ENCODE measurements around the gene TSPAN5. TPM values are rescaled to one million over a fixed set of nuclear protein-coding genes. Genes with fewer than 3 reads are reported as not detected.

Gene TSPAN5
- total and polyA plus RNA-seq, 2 of the 4 experiments (the other 2 are of a cell fraction) = 64.8 to 79.6 TPM

DNA sequence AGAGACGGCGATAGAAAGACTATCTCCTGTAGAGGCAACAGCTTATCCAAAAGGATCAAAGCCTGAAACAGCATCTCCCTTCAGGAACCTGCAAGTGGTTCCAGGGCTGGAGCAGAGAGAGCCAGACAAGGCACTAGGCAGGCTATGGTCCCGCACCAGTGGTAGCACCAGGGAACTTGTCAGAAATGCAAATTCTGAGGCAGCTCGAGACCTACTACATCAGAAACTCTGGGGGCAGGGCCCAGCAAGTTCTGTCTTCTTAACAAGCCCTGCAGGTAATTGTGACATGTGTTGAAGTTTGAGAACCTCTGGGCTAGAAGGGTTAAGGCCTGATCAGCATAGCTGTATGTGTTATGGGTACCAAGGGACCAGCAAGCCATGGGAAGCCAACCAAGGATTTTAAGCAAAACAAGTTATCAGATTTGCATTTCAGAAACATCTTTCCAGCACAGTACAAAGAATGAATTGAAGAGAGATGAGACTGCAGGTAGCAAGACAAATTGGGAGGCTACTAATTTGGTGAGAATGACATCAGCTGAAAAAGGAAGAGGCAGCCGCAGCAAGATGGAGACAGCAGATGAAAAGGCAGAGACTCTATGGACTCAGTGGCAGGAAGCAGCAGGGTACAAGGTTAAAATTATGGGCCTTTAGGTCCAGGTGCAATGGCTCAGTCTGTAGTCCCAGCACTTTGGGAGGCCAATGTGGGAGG lies 139.7 kb downstream of the TSPAN5 start:
- ChIA-PET CTCF (interaction anchor here (0.6 to 1.3 kb wide), 2 partner anchors 51 to 542 kb away, joined by 3 read pairs; no protein-coding TSS in a partner anchor), POLR2A (ENCODE audit: unreplicated experiment) (no interaction called here)
- WGBS, 2 experiments (ENCODE audit: extremely low coverage in 2 of 2, insufficient read length in 1 of 2) = 58% methylated on average over 2 of the region's 5 CpGs; no CpG with 5 or more reads in 1 of the 2 experiments

More for the DNA sequence above, 139.7 kb downstream of the TSPAN5 start:
- Histone ChIP-seq H3K56ac (ENCODE audit: extremely low read depth, insufficient read depth, low read length) (no peak overlapping the region), H3K4me3 (ENCODE audit: insufficient read depth, low read depth, low read length) (no peak overlapping the region), H4K8ac (ENCODE audit: low read depth in 2 of 2, low read length in 2 of 2) (peak overlapping the region in 1 of 2 experiments; percentile 26; a peak in 1 of 4 replicates), H3K4ac (ENCODE audit: low read depth, low read length) (peak overlapping the region; percentile 70), H2BK120ac (ENCODE audit: low read depth, low read length) (peak overlapping the region; percentile 59), H4K20me1 (ENCODE audit: insufficient read depth, low read length) (peaks cover 10% of the 10 kb centered on the region; the same call in 1 of the 2 replicates), H3K9me3 (ENCODE audit: control insufficient read depth, insufficient read depth, low read length) (no peaks in the 10 kb centered on the region), H4K5ac (ENCODE audit: low read depth, low read length) (peak overlapping the region; percentile 30; the same call in 1 of the 2 replicates), H2AK9ac (replicated peaks; ENCODE audit: low read depth, low read length, poor library complexity) (peak overlapping the region; percentile 75), H2BK15ac (ENCODE audit: low read depth, low read length) (peak overlapping the region; percentile 64; the same call in 2 of the 3 replicates), H3K36me3 (ENCODE audit: control insufficient read depth, insufficient read depth, low read length) (no peaks in the 10 kb centered on the region), H4K91ac (ENCODE audit: insufficient read depth, low read depth, low read length) (peak overlapping the region; percentile 46), H2AK5ac (ENCODE audit: low read depth, low read length) (peak overlapping the region; percentile 73; the same call in 1 of the 2 replicates), H3K23ac (ENCODE audit: low read depth, low read length) (no peak overlapping the region), H3K79me1 (ENCODE audit: low read depth in 1 of 2, low read length in 2 of 2) (peaks cover 50 to 75% of the 10 kb centered on the region in 2 experiments), H3K14ac (replicated peaks; ENCODE audit: low read depth, low read length) (peak overlapping the region; percentile 6), H3K4me2 (ENCODE audit: low read depth, low read length) (no peak overlapping the region; the same call in 1 of the 2 replicates), H3K27ac (ENCODE audit: insufficient read depth, low read length) (peak overlapping the region; percentile 68; the same call in 1 of the 2 replicates), H3K4me1 (ENCODE audit: control insufficient read depth, insufficient read depth, low read length) (peaks cover 46% of the 10 kb centered on the region), H2BK5ac (ENCODE audit: low read depth, low read length, poor library complexity, severe bottlenecking) (peak overlapping the region; percentile 47), H3K9ac (ENCODE audit: low read depth, low read length) (no peak overlapping the region), H3K18ac (ENCODE audit: low read depth, low read length) (peak overlapping the region; percentile 54), H2AFZ (replicated peaks; ENCODE audit: low read length, poor library complexity) (no peak overlapping the region), H2BK20ac (ENCODE audit: low read depth, low read length) (peak overlapping the region; percentile 12), H3K27me3 (ENCODE audit: control insufficient read depth, insufficient read depth, low read length) (no peaks in the 10 kb centered on the region), H3K9me1 (ENCODE audit: insufficient read depth, low read length) (peaks cover 39% of the 10 kb centered on the region)
- in situ Hi-C loops (cut with MboI; ENCODE audit: low sequenced_read_pairs) = no loop called here
- intact Hi-C loops (cut with micrococcal nuclease) = loop anchor here (5.0 kb wide), 1 partner anchor 139 kb away; the partner anchor contains the start of gene TSPAN5
- TF ChIP-seq POLR2A (IDR thresholded peaks at IDR 0.05; ENCODE audit: low read depth, low read length) (no peak), BHLHE40 (IDR thresholded peaks at IDR 0.05; ENCODE audit: low read depth, low read length) (no peak), CHD1 (IDR thresholded peaks at IDR 0.05; ENCODE audit: low read depth, low read length) (no peak), MXI1 (IDR thresholded peaks at IDR 0.05; ENCODE audit: borderline replicate concordance, low read depth, low read length) (no peak)
- TF ChIP-seq, protein P1, sequence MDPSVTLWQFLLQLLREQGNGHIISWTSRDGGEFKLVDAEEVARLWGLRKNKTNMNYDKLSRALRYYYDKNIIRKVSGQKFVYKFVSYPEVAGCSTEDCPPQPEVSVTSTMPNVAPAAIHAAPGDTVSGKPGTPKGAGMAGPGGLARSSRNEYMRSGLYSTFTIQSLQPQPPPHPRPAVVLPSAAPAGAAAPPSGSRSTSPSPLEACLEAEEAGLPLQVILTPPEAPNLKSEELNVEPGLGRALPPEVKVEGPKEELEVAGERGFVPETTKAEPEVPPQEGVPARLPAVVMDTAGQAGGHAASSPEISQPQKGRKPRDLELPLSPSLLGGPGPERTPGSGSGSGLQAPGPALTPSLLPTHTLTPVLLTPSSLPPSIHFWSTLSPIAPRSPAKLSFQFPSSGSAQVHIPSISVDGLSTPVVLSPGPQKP (IDR thresholded peaks at IDR 0.05; ENCODE audit: borderline replicate concordance, low read depth, low read length) = no peak
- no TSS peak for BruUV-seq (replicated peaks)
- DNase-seq (no peak), ATAC-seq (ENCODE audit: low read depth) (no peak)
- dilution Hi-C loops (cut with HindIII; ENCODE audit: low sequenced_read_pairs, unreplicated experiment) = no loop called here

All from IMR-90 (cell line).